HepG2 (cell line): ENCODE results near the gene BACE1-AS.

Source experiments
- CREB1 ChIP-seq, 2 experiments: fragments of 450-650 bp in 1 of 2; IDR thresholded peaks; 2 replicates each; pipeline ENCODE4 v1.6.1; 2016 to 2017; ENCODE audit warnings: control low read depth in 1 of 2, mild to moderate bottlenecking in 1 of 2, missing compliant biosample characterization in 1 of 2, missing genetic modification characterization in 1 of 2
- CREB3 ChIP-seq: sonication (generic); formaldehyde crosslinking; IDR thresholded peaks from 2 replicates; pipeline ENCODE4 v1.5.0; 2020; ENCODE audit warnings: missing genetic modification reagents
- ZNF343 ChIP-seq: sonication (generic); formaldehyde crosslinking; IDR thresholded peaks from 2 replicates; pipeline ENCODE4 v1.4.0; 2020; ENCODE audit warnings: mild to moderate bottlenecking, missing genetic modification reagents
- TF ChIP-seq, protein P1 (sequence below): sonication (generic); formaldehyde crosslinking; IDR thresholded peaks from 2 replicates; pipeline ENCODE4 v1.5.0; 2020; ENCODE audit warnings: mild to moderate bottlenecking, missing genetic modification reagents, moderate library complexity

DNA sequence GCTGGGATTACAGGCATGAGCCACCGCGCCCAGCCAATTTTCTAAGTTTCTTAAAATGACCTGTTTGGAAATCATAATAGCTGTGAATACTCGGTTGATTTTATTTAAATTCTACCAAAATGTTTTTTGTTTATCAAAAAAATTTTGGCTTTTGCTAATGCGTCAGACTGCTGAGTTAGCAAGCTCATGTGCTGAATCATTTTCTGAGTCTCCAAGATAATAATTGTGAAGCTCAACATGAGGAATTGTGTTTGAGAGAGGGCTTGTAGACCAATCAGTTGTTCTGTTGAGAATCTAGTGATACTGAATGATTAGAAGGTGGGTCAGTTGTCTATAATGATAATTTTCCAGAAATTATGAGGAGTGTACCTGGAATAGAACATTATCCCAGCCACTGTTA lies 42.8 kb upstream of the BACE1-AS start:
- TF ChIP-seq, protein P1, sequence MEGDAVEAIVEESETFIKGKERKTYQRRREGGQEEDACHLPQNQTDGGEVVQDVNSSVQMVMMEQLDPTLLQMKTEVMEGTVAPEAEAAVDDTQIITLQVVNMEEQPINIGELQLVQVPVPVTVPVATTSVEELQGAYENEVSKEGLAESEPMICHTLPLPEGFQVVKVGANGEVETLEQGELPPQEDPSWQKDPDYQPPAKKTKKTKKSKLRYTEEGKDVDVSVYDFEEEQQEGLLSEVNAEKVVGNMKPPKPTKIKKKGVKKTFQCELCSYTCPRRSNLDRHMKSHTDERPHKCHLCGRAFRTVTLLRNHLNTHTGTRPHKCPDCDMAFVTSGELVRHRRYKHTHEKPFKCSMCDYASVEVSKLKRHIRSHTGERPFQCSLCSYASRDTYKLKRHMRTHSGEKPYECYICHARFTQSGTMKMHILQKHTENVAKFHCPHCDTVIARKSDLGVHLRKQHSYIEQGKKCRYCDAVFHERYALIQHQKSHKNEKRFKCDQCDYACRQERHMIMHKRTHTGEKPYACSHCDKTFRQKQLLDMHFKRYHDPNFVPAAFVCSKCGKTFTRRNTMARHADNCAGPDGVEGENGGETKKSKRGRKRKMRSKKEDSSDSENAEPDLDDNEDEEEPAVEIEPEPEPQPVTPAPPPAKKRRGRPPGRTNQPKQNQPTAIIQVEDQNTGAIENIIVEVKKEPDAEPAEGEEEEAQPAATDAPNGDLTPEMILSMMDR (CRISPR knock-in tag) = no peak
- TF ChIP-seq CREB3 (CRISPR knock-in tag) = no peak
- TF ChIP-seq ZNF343 (CRISPR knock-in tag) = no peak
- TF ChIP-seq CREB1 (IDR thresholded peaks at IDR 0.05) = no peak
- TF ChIP-seq CREB1 (CRISPR knock-in tag; IDR thresholded peaks at IDR 0.05) = no peak
